GM18498 (cell line): Measurements from ENCODE around the gene USH1G.
"Not testable (repeated sequence)": the region's sequence is repeated elsewhere in the genome, so short reads cannot be mapped to it uniquely, and the experiment has no call there.

ENCODE experiments used
- ATAC-seq: cut with Tn5 transposase; IDR thresholded peaks from one replicate; pipeline ENCODE4 v1.9.1; 2021; ENCODE audit warnings: mild to moderate bottlenecking, moderate library complexity; ENCODE audit not compliant: unreplicated experiment

Gene USH1G

GRCh38 chr17:74922694-74923537 is at the start of gene USH1G:
USH1G (minus strand) TSS chr17:74923255; CDS start chr17:74923073, 182 bp downstream.
- ATAC-seq: no peak

- ATAC-seq: no peak
These were observed 49.3 kb upstream of the USH1G start, which contains the start of gene HID1 for GRCh38 chr17:74972107-74972972. HID1 (minus strand) TSS chr17:74972759; CDS start chr17:74972656, 103 bp downstream.

DNA sequence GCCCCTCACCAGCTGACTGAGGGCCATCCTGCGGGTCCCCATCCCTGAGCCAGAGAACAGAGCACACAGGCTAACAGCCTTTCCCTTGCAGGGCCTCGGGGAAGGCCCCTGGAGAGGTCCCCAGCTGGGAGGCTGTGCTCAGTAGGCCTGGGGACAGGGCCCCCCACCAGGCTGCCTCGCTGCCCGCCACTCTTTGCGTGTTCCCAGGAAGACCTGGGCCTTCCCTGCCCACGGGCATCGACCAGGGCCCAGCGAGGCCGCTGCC is 48.7 kb upstream of the USH1G start:
- ATAC-seq: no peak

- no peak for ATAC-seq
These were observed 48.2 kb upstream of the USH1G start for GRCh38 chr17:74971069-74971841.

DNA sequence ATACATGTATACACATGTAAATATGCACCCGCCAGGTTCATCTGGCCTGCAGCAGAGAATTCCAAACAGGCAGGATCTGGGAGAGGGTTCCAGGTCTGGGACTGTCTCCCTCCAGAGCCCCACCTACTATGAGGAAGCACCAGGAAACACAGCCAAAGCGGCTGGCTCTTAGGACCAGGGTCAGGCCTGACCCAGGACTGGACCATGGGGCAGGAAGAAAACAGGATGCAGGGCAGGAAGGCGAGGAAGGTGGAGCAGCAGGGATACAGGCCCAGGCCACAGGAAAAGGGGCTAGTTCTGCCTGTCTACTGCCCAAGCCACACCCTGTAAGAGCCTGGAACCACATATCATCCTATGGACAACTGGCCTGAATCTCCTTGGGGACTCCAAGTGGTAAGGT is 47.3 kb upstream of the USH1G start:
- ATAC-seq: no peak

GRCh38 chr17:74969501-74969900 is 46.4 kb upstream of the USH1G start:
- not testable (repeated sequence) for ATAC-seq

GRCh38 chr17:74968361-74968780 is 45.3 kb upstream of the USH1G start:
- ATAC-seq: no peak

- no peak for ATAC-seq
These were observed 42.0 kb upstream of the USH1G start for GRCh38 chr17:74964988-74965622.

- ATAC-seq: no peak
These were observed 41.2 kb upstream of the USH1G start for GRCh38 chr17:74964246-74964761.

DNA sequence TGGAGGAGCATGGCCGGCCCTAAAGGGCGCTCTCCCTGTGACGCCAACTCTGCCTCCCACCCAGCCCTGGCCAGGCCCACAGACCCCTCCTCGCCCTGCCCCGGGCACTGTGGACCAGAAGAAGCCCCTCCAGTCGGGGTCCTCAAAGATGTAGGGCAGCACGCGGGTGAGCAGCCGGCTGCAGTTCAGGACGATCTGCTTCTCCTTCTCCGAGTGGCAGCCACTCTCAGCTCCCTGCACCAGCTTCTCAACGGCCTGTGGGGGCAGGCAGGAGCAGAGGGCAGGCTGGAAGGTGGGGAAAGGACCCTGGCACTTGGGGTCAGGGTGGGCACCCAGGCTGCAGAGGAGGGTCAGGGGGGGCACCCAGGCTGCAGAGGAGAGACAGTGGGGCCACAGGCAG is 40.6 kb upstream of the USH1G start:
- ATAC-seq: no peak

- no peak for ATAC-seq
These were observed 39.8 kb upstream of the USH1G start for GRCh38 chr17:74962622-74963394.

GRCh38 chr17:74961657-74962350 is 38.7 kb upstream of the USH1G start:
- no peak for ATAC-seq

DNA sequence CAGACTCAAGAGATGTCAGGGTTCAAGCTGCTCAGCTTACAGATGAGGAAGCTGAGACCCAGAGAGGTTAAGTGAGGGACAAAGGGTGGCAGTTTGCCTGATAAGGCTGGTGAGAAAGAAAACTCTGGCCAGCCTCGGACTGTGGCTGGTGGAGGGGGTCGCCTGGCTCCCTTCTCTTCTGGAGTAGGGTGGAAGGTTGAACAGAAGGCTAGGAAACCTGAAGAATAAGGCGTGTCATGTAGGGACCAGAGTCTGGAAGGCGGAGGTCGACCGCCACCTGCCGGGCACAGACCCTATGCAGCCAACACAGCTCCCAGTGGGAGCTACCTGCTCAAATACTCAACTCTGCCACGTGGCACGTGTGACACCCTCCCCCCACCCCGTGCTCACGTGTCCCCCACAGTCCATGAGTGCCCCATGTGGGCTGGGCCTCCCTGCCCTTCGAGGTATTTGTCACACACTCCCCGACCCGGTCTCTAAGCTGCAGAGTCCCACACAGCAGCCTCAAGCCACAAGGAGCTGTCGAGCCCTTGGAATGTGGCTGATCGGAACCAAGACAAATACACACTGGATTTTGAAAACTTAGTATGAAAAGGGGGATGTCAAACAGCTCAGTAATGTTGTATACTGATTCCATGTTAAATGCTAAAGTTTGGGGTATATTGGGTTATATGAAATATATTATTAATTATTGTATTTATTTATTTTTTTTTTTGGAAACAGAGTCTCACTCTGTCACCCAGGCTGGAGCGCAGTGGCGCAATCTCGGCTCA is 37.7 kb upstream of the USH1G start:
- no peak for ATAC-seq

GRCh38 chr17:74959826-74960515 is 36.9 kb upstream of the USH1G start:
- no peak for ATAC-seq

GRCh38 chr17:74957935-74958740 is 35.1 kb upstream of the USH1G start:
- ATAC-seq: peak; percentile 42

GRCh38 chr17:74956093-74956492 is 33.0 kb upstream of the USH1G start:
- ATAC-seq: no peak
